Measurements from ENCODE around the gene PIM2.

PIM2 gene

DNA sequence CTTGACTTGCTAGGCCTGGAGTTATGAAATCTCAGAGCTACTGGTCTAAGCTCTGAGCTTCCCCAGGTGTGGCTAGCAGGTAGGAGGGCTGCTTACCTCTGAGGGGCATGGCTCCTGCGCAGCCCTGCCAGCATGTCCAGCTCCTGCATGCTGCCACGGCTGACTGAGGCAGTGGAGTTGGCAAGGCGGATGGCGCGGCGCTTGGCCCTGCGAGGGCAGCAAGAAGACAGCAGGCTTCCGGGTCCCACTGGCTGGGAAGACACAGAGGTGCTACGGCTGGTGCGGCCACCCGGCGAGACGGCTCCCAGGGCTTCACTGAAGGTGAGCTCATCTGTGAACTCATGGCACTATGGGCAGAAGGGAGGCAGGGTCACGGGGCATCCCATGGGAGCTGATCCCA, 47.1 kb upstream of the PIM2 start:
- no peak overlapping the region for H3K27ac ChIP-seq (ENCODE audit: low read depth, low read length)
- no peak for TF ChIP-seq CTCF (IDR thresholded peaks at IDR 0.05; ENCODE audit: low read depth, low read length, poor library complexity, severe bottlenecking)
- TF ChIP-seq EZH2phosphoT487 (IDR thresholded peaks at IDR 0.05; ENCODE audit: borderline replicate concordance, low read length), result no peak

GRCh38 chrX:48961585-48962091, 42.8 kb upstream of the PIM2 start:
- H3K27me3 ChIP-seq (ENCODE audit: control insufficient read depth, low read length), result no peaks in the 10 kb centered on the region
- H3K9me2 ChIP-seq (replicated peaks; ENCODE audit: control insufficient read depth, low read length), result no peaks in the 10 kb centered on the region
- peak overlapping the region; percentile 85 for H3K4me2 ChIP-seq (ENCODE audit: low read length)
- peaks cover 11% of the 10 kb centered on the region; the same call in 1 of the 2 replicates for H3K36me3 ChIP-seq (ENCODE audit: control insufficient read depth, low read length)
- H3K79me2 ChIP-seq (ENCODE audit: control insufficient read depth, low read length), result peaks cover 23% of the 10 kb centered on the region
- H3F3A ChIP-seq (ENCODE audit: control insufficient read depth, insufficient read depth), result no peaks in the 10 kb centered on the region; the same call in 1 of the 2 replicates
- no peaks in the 10 kb centered on the region for H3K9me3 ChIP-seq (ENCODE audit: control insufficient read depth, insufficient read depth, low read length)
- no peak for TF ChIP-seq EZH2phosphoT487 (IDR thresholded peaks at IDR 0.05; ENCODE audit: borderline replicate concordance, low read length)
- no peak for TF ChIP-seq CTCF (IDR thresholded peaks at IDR 0.05; ENCODE audit: low read depth, low read length, poor library complexity, severe bottlenecking)
- no peaks in the 10 kb centered on the region for H4K20me1 ChIP-seq (ENCODE audit: control insufficient read depth, insufficient read depth, low read depth, low read length)
- peaks cover 50% of the 10 kb centered on the region for H3K4me1 ChIP-seq (ENCODE audit: control insufficient read depth, low read length)
- peak overlapping the region; percentile 86 for H3K27ac ChIP-seq (ENCODE audit: low read depth, low read length)
- H3K4me3 ChIP-seq (ENCODE audit: low read length), result peak overlapping the region; percentile 70

More for the DNA sequence above, 47.1 kb upstream of the PIM2 start:
- H3K79me2 ChIP-seq (ENCODE audit: control insufficient read depth, low read length), result peaks cover 4% of the 10 kb centered on the region; the same call in 1 of the 2 replicates
- peaks cover 5% of the 10 kb centered on the region; the same call in 1 of the 2 replicates for H3K36me3 ChIP-seq (ENCODE audit: control insufficient read depth, low read length)
- no peaks in the 10 kb centered on the region; the same call in 1 of the 2 replicates for H3F3A ChIP-seq (ENCODE audit: control insufficient read depth, insufficient read depth)
- peaks cover 27% of the 10 kb centered on the region for H3K4me1 ChIP-seq (ENCODE audit: control insufficient read depth, low read length)
- no peak overlapping the region for H3K4me3 ChIP-seq (ENCODE audit: low read length)
- no peaks in the 10 kb centered on the region for H4K20me1 ChIP-seq (ENCODE audit: control insufficient read depth, insufficient read depth, low read depth, low read length)
- H3K4me2 ChIP-seq (ENCODE audit: low read length), result no peak overlapping the region
- no peaks in the 10 kb centered on the region for H3K27me3 ChIP-seq (ENCODE audit: control insufficient read depth, low read length)
- H3K9me3 ChIP-seq (ENCODE audit: control insufficient read depth, insufficient read depth, low read length), result no peaks in the 10 kb centered on the region
- no peaks in the 10 kb centered on the region for H3K9me2 ChIP-seq (replicated peaks; ENCODE audit: control insufficient read depth, low read length)

GRCh38 chrX:48960291-48960690, 41.5 kb upstream of the PIM2 start:
- peak overlapping the region; percentile 85 for H3K4me2 ChIP-seq (ENCODE audit: low read length)
- peaks cover 36% of the 10 kb centered on the region for H3K79me2 ChIP-seq (ENCODE audit: control insufficient read depth, low read length)
- no peaks in the 10 kb centered on the region; the same call in 1 of the 2 replicates for H3F3A ChIP-seq (ENCODE audit: control insufficient read depth, insufficient read depth)
- no peak for TF ChIP-seq EZH2phosphoT487 (IDR thresholded peaks at IDR 0.05; ENCODE audit: borderline replicate concordance, low read length)
- no peak for TF ChIP-seq CTCF (IDR thresholded peaks at IDR 0.05; ENCODE audit: low read depth, low read length, poor library complexity, severe bottlenecking)
- peaks cover 60% of the 10 kb centered on the region for H3K4me1 ChIP-seq (ENCODE audit: control insufficient read depth, low read length)
- no peaks in the 10 kb centered on the region for H3K27me3 ChIP-seq (ENCODE audit: control insufficient read depth, low read length)
- H3K27ac ChIP-seq (ENCODE audit: low read depth, low read length), result peak overlapping the region; percentile 86
- H3K9me2 ChIP-seq (replicated peaks; ENCODE audit: control insufficient read depth, low read length), result no peaks in the 10 kb centered on the region
- H4K20me1 ChIP-seq (ENCODE audit: control insufficient read depth, insufficient read depth, low read depth, low read length), result no peaks in the 10 kb centered on the region
- peaks cover 19% of the 10 kb centered on the region for H3K36me3 ChIP-seq (ENCODE audit: control insufficient read depth, low read length)
- H3K9me3 ChIP-seq (ENCODE audit: control insufficient read depth, insufficient read depth, low read length), result no peaks in the 10 kb centered on the region
- H3K4me3 ChIP-seq (ENCODE audit: low read length), result peak overlapping the region; percentile 70

Measured in DOHH2 (cell line).